IPS DF 6.9 (cell line): ENCODE measurements around the gene HHAT.

Source experiments
- DNase-seq: peaks from one replicate; pipeline ENCODE4 v3.0.0-alpha.2; 2013; ENCODE audit warnings: low read depth, low spot score
- H3K27ac ChIP-seq: one replicate; pipeline ENCODE4 v1.5.1; 2013; ENCODE audit warnings: low read length, control low read depth
- H3K27me3 ChIP-seq: 2 replicates; pipeline ENCODE4 v1.6.1; 2013; ENCODE audit warnings: mild to moderate bottlenecking, low read length; ENCODE audit not compliant: control insufficient read depth, insufficient read depth
- H3K36me3 ChIP-seq: 2 replicates; pipeline ENCODE4 v1.6.1; 2013; ENCODE audit warnings: low read length; ENCODE audit not compliant: control insufficient read depth, insufficient read depth
- H3K4me1 ChIP-seq: 2 replicates; pipeline ENCODE4 v1.6.1; 2013; ENCODE audit warnings: low read length; ENCODE audit not compliant: control insufficient read depth, insufficient read depth
- H3K4me3 ChIP-seq: 2 replicates; pipeline ENCODE4 v1.5.1; 2013; ENCODE audit warnings: mild to moderate bottlenecking, low read length
- H3K9me3 ChIP-seq: 2 replicates; pipeline ENCODE4 v1.6.1; 2013; ENCODE audit warnings: low read length, inconsistent platforms; ENCODE audit not compliant: control insufficient read depth, insufficient read depth
- WGBS: extraction: QIAGEN DNeasy Blood & Tissue Kit; methylation state at CpG from one replicate; pipeline ENCODE4 v1.1.7; 2013; ENCODE audit warnings: mixed read lengths, missing lambda C conversion rate; ENCODE audit not compliant: insufficient read length, insufficient coverage; 5-methylcytosine and 5-hydroxymethylcytosine counted together

The HHAT gene

DNA sequence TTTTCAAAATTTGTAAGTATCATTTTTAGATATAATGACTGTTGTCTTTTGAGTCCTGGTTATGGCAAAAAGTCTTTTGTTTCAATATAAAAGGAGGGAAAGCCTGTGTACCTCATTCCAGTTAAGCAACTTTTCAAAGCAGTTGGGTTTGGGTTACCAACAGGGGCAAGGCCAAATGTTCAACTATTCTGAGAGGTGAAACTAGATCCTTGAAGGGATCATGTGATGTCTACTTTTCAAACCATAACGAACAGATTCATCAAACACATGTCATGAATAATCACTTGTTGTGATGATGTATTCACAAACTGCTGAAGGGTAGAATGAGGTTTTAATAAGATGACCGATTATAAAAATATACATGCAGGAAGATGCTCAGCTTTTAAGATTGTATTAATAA is 171.3 kb downstream of the HHAT start:
- no CpG with 5 or more reads among the region's 2 CpGs for WGBS
- no peak overlapping the region for H3K27ac ChIP-seq
- no peak for DNase-seq
- no peaks in the 10 kb centered on the region for H3K36me3 ChIP-seq
- no peaks in the 10 kb centered on the region for H3K9me3 ChIP-seq
- no peaks in the 10 kb centered on the region for H3K4me1 ChIP-seq
- H3K27me3 ChIP-seq: no peaks in the 10 kb centered on the region
- no peak overlapping the region for H3K4me3 ChIP-seq

DNA sequence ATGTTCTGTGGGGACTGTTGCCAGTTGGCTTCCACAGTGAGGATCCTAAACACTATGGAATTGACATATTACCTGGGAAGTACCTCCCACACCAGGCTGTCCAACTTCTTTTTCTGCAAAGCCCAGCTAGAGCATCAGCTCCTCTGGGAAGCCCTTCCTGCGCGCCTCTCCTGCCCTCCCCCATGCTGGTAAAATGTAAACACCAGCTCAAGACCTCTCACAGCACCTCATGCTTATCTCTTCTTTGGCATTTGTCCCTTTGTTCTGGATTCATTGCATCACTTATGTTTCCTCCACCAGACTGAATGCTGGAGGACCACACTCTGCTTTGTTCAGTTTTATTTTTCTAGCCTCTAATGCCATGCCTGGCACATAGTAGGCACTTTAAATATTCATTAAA is 172.1 kb downstream of the HHAT start:
- no peak overlapping the region for H3K4me3 ChIP-seq
- no CpG with 5 or more reads among the region's 2 CpGs for WGBS
- H3K36me3 ChIP-seq: no peaks in the 10 kb centered on the region
- H3K4me1 ChIP-seq: peaks cover 2% of the 10 kb centered on the region; the same call in 1 of the 2 replicates
- no peaks in the 10 kb centered on the region for H3K9me3 ChIP-seq
- no peak for DNase-seq
- H3K27ac ChIP-seq: no peak overlapping the region
- no peaks in the 10 kb centered on the region for H3K27me3 ChIP-seq

DNA sequence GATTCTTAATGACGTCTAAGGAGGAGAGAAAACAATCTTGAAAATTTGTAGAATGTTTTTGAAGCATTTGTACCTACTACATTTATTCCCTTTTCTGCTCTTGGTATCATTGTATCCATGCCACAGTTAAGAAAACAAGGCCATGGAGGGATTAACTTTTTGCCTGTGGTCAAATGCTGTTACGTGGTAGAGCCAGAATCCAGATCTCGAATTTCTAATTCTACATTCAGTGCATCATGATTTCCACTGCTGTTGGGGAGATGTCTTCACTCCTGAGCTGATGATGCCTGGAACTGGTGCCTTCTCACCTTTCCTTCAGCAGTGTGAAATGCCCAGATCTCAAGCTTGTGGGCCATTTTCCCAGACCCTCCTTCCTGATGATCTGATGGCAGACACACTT is 175.6 kb downstream of the HHAT start:
- Histone ChIP-seq H3K9me3 (no peaks in the 10 kb centered on the region), H3K27ac (no peak overlapping the region), H3K4me1 (peaks cover 3% of the 10 kb centered on the region; the same call in 1 of the 2 replicates), H3K27me3 (no peaks in the 10 kb centered on the region), H3K36me3 (no peaks in the 10 kb centered on the region), H3K4me3 (no peak overlapping the region)
- WGBS: no CpG with 5 or more reads among the region's 3 CpGs
- no peak for DNase-seq

DNA sequence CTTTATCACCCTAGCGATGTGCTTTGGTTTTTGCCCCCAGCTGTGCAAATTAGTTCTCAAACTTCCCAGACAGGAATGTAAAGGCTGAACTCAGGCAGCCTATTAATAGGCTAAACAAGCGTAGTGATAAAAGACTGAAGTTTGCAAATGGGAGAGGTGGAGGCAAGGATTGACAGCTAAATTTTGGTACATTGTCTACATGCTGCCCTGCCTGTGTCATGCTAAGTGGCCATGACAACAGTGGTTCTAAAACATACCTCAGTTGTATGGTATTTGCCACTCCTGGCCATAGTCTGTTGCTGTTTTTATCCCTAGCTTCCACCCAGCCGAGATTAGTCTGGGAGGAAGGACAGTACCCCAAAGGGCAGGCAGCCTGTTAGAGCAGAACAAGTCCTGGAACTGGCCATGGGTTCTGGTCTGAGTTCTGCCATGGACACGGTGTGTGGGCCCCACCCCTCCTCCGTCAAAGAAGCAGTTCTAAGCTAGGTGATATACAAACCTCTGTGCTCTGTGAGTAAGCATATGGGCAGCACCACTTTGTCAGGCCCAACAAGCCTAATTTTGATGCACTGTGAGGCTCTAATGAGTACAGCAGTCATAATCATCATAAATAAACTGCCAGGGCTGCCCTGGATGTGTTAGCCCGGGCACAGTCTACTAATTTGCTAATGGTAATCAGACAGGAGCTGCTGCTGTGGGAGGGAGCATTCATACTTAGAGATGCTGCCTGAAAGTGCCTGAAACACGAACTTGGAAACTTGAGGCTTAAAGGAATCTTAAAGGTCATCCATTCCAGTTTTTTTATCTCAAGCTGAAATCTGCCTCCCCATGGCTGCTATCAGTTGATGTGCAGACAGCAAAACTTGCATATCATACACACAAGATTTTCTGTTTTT is 177.1 kb downstream of the HHAT start:
- WGBS: no CpG with 5 or more reads among the region's 7 CpGs

DNA sequence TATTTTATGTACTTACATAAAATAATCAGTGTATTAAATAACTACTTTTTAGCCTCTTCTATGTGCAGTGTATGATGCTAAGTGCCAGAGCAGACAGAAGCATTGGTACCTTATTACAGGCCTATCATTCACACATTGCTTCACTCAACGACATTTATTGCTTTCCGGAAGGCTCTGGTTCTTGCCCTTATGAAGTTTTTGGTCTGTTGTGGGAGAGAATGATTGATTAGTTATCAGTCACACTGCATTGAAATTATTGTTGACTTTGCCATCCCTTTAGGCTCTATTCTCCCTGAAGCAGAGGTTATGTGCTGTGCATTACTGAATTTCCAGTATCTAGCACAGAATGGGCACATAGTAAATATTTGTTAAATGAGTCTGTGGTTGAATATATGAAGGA is 178.0 kb downstream of the HHAT start:
- no peaks in the 10 kb centered on the region for H3K27me3 ChIP-seq
- WGBS: no CpG with 5 or more reads among the region's 2 CpGs
- no peaks in the 10 kb centered on the region for H3K36me3 ChIP-seq
- no peak overlapping the region for H3K27ac ChIP-seq
- no peaks in the 10 kb centered on the region for H3K9me3 ChIP-seq
- peaks cover 3% of the 10 kb centered on the region; the same call in 1 of the 2 replicates for H3K4me1 ChIP-seq
- no peak for DNase-seq
- H3K4me3 ChIP-seq: no peak overlapping the region

More for the DNA sequence above, 177.1 kb downstream of the HHAT start:
- no peak for DNase-seq
- peaks cover 3% of the 10 kb centered on the region; the same call in 1 of the 2 replicates for H3K4me1 ChIP-seq
- no peak overlapping the region for H3K4me3 ChIP-seq
- no peaks in the 10 kb centered on the region for H3K9me3 ChIP-seq
- H3K36me3 ChIP-seq: no peaks in the 10 kb centered on the region
- no peaks in the 10 kb centered on the region for H3K27me3 ChIP-seq
- no peak overlapping the region for H3K27ac ChIP-seq

- Histone ChIP-seq H3K27ac (no peak overlapping the region), H3K4me3 (no peak overlapping the region), H3K4me1 (no peaks in the 10 kb centered on the region), H3K27me3 (no peaks in the 10 kb centered on the region), H3K36me3 (no peaks in the 10 kb centered on the region), H3K9me3 (no peaks in the 10 kb centered on the region)
- no CpG with 5 or more reads among the region's 3 CpGs for WGBS
- no peak for DNase-seq
Observed at GRCh38 chr1:210516092-210516656, 187.5 kb downstream of the HHAT start.

GRCh38 chr1:210516697-210517459 is 188.2 kb downstream of the HHAT start:
- Histone ChIP-seq H3K36me3 (no peaks in the 10 kb centered on the region), H3K27me3 (no peaks in the 10 kb centered on the region), H3K4me1 (no peaks in the 10 kb centered on the region), H3K9me3 (no peaks in the 10 kb centered on the region), H3K27ac (no peak overlapping the region), H3K4me3 (no peak overlapping the region)
- DNase-seq: no peak
- no CpG with 5 or more reads among the region's 5 CpGs for WGBS

GRCh38 chr1:210523830-210524229 is 195.1 kb downstream of the HHAT start:
- no peaks in the 10 kb centered on the region for H3K36me3 ChIP-seq
- H3K9me3 ChIP-seq: no peaks in the 10 kb centered on the region
- H3K27ac ChIP-seq: no peak overlapping the region
- no peaks in the 10 kb centered on the region for H3K27me3 ChIP-seq
- H3K4me3 ChIP-seq: no peak overlapping the region
- no peaks in the 10 kb centered on the region for H3K4me1 ChIP-seq
- no peak for DNase-seq
- no CpG with 5 or more reads among the region's 4 CpGs for WGBS

DNA sequence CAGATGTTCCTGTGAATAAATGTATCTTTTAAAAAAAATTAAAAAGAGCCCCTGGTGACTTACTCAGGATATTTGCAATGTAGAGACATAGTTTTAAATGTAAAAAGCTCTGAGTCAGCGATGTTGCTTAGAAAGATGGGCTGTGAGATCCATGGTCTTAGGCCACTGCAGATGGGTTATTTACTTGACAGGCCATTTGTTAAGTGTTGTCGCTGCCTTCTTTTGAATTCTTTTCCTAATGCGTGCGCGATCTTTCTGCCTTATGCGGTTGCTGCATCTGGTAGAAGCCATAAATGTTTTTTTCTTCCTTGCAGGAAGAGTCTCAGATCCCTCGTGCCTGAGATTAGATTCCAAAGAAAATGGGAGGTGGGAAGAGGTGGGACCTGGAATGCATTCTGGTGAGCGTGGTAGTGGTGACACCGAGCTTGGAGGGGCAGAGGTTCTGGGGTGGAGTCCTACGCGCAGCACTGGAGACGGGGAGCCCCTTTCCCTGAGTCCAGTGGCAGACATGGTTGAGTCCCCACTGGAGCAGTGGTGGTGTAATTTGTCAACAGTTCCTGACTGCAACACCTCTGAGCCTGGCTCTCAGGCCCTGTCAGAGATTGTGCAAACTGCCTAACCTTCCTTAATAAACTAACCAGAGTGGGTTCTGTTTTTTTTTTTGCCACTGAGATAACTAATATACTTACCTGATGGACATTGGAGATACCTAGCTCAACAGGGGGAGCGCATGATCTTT is 197.2 kb downstream of the HHAT start:
- Histone ChIP-seq H3K4me1 (no peaks in the 10 kb centered on the region), H3K27me3 (no peaks in the 10 kb centered on the region), H3K27ac (no peak overlapping the region), H3K36me3 (no peaks in the 10 kb centered on the region), H3K4me3 (no peak overlapping the region), H3K9me3 (no peaks in the 10 kb centered on the region)
- no CpG with 5 or more reads among the region's 13 CpGs for WGBS
- no peak for DNase-seq

DNA sequence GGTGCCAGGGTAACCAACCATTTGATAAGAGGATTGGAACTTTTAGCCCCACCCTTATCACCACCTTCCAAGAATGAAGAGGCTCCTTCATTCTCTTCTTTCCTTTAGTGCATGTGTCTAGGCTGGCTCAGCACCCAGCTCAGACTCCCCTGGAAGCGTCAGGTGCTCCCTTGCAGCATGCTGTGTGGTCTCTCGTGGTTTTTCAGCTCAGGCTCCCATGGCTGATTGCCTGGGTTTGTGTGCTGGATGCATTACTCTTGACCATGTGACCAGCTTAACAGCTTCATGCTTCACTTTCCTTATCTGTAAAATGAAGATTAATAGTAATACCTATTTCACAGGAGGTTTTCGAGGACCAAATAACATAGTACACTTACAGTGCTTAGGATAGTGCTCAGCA is 198.4 kb downstream of the HHAT start:
- H3K27me3 ChIP-seq: no peaks in the 10 kb centered on the region
- no peaks in the 10 kb centered on the region for H3K36me3 ChIP-seq
- no peak overlapping the region for H3K27ac ChIP-seq
- no CpG with 5 or more reads among the region's 3 CpGs for WGBS
- no peaks in the 10 kb centered on the region for H3K4me1 ChIP-seq
- H3K9me3 ChIP-seq: no peaks in the 10 kb centered on the region
- no peak for DNase-seq
- H3K4me3 ChIP-seq: no peak overlapping the region
